Measurements from ENCODE around the gene LRP1B. TPM values are rescaled to one million over a fixed set of nuclear protein-coding genes. Genes with fewer than 3 reads are reported as not detected.

The LRP1B gene
- total and polyA plus RNA-seq, 4 donors: 0.01 to 0.84 (median 0.17) TPM

Small RNAs within 50 kb of the gene (small RNA-seq; reads per million reads assigned to genes)
- gene AC068287.1 (not detected), gene MTCO1P44 (not detected), gene RF00019 (not detected), gene RF02271 (not detected), gene RNU6-904P (not detected)
